ENCODE data around the gene PLEKHA8.
"Not testable (repeated sequence)": the region's sequence is repeated elsewhere in the genome, so short reads cannot be mapped to it uniquely, and the experiment has no call there.

Gene PLEKHA8

GRCh38 chr7:30065746-30066145 lies 37.5 kb downstream of the PLEKHA8 start:
- no peak for ATAC-seq
- DNase-seq = no peak

- no peak for DNase-seq
- ATAC-seq = no peak
These were observed 38.5 kb downstream of the PLEKHA8 start for GRCh38 chr7:30066687-30067086.

- DNase-seq (no peak), ATAC-seq (no peak)
These were observed 39.9 kb downstream of the PLEKHA8 start for GRCh38 chr7:30068117-30068516.

- ATAC-seq (no peak), DNase-seq (no peak)
These were observed 41.1 kb downstream of the PLEKHA8 start for GRCh38 chr7:30069096-30069867.

GRCh38 chr7:30070052-30070451 lies 41.8 kb downstream of the PLEKHA8 start:
- no peak for ATAC-seq
- no peak for DNase-seq

GRCh38 chr7:30072735-30073134 lies 44.5 kb downstream of the PLEKHA8 start:
- ATAC-seq (no peak), DNase-seq (no peak)

GRCh38 chr7:30074422-30075030 lies 46.3 kb downstream of the PLEKHA8 start:
- ATAC-seq (no peak), DNase-seq (no peak)

- DNase-seq = no peak
These were observed 48.2 kb downstream of the PLEKHA8 start for GRCh38 chr7:30076411-30076810.

GRCh38 chr7:30078280-30078679 lies 50.1 kb downstream of the PLEKHA8 start:
- no peak for ATAC-seq
- DNase-seq = no peak

More at GRCh38 chr7:30076411-30076810, 48.2 kb downstream of the PLEKHA8 start:
- ATAC-seq = no peak

- ATAC-seq = no peak
- DNase-seq = no peak
These were observed 51.7 kb downstream of the PLEKHA8 start for GRCh38 chr7:30079880-30080279.

GRCh38 chr7:30080818-30081217 lies 52.6 kb downstream of the PLEKHA8 start:
- DNase-seq (no peak), ATAC-seq (no peak)

GRCh38 chr7:30082686-30083085 lies 54.5 kb downstream of the PLEKHA8 start:
- ATAC-seq = no peak

GRCh38 chr7:30083334-30083733 lies 55.1 kb downstream of the PLEKHA8 start:
- DNase-seq (no peak), ATAC-seq (no peak)

More at GRCh38 chr7:30082686-30083085, 54.5 kb downstream of the PLEKHA8 start:
- DNase-seq = no peak

GRCh38 chr7:30084212-30084611 lies 56.0 kb downstream of the PLEKHA8 start:
- ATAC-seq (no peak), DNase-seq (no peak)

GRCh38 chr7:30086529-30086928 lies 58.3 kb downstream of the PLEKHA8 start:
- no peak for DNase-seq
- ATAC-seq = no peak

- DNase-seq (no peak), ATAC-seq (no peak)
These were observed 59.2 kb downstream of the PLEKHA8 start for GRCh38 chr7:30087371-30087770.

- DNase-seq = no peak
These were observed 60.1 kb downstream of the PLEKHA8 start for GRCh38 chr7:30088362-30088761.

GRCh38 chr7:30090111-30090510 lies 61.9 kb downstream of the PLEKHA8 start:
- ATAC-seq = no peak
- no peak for DNase-seq

More at GRCh38 chr7:30088362-30088761, 60.1 kb downstream of the PLEKHA8 start:
- no peak for ATAC-seq

- ATAC-seq (no peak), DNase-seq (no peak)
These were observed 63.3 kb downstream of the PLEKHA8 start for GRCh38 chr7:30091491-30091912.

GRCh38 chr7:30091987-30092386 lies 63.8 kb downstream of the PLEKHA8 start:
- ATAC-seq (no peak), DNase-seq (no peak)

- ATAC-seq (no peak), DNase-seq (no peak)
These were observed 65.3 kb downstream of the PLEKHA8 start for GRCh38 chr7:30093420-30093952.

GRCh38 chr7:30098599-30098998 lies 70.4 kb downstream of the PLEKHA8 start:
- not testable (repeated sequence) for ATAC-seq, DNase-seq

- ATAC-seq = no peak
These were observed 74.1 kb downstream of the PLEKHA8 start for GRCh38 chr7:30102281-30102680.

More at GRCh38 chr7:30102281-30102680, 74.1 kb downstream of the PLEKHA8 start:
- no peak for DNase-seq

Measured in stimulated activated naive CD8-positive, alpha-beta T cell treated with anti-CD3 and anti-CD28 coated beads, Interleukin-15, Interleukin-2, amounts not matched to agents 100 U/mL and 50 U/mL, for 24 hours (primary cell).